Measurements from ENCODE around the gene SLBP.

SLBP gene

GRCh38 chr4:1655081-1655480 lies 57.0 kb downstream of the SLBP start:
- no peak for DNase-seq (ENCODE audit: low read depth, low spot score)

DNA sequence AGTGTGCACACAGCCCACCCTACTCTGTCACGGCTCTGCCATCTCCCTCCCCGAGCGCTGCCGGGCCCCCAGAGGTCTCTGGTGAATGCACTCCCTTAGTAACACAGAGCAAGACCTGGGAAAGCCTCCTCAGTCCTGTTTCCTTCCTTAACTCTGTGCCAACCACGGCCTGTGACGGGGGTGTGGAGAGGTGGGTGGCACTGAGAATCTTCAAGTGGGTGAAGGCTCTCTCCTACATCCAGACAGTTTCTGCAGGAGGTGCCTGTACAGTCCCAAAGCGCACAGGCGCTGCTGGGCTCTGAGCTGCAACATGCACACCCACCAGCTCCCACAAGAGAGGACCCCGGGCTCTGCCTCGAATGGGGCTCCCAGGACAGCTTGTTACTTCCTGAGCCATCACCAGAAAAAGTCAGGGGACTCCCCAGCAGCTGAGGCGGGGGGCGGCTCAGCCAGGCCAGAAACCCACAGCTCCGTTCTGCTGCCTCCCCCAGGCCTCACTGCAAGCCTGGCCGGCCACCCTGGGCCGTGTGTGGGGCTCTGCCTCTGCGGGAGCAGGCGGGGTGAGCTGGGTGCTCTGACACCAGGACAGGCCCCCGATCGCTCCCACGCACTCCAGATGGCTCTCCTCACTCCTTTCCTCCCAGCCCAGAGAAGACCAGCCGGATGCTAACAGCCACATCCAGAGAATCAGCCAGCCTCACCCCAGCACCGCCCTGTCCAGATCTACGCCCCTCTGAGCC lies 57.7 kb downstream of the SLBP start:
- DNase-seq (ENCODE audit: low read depth, low spot score), result no peak

DNA sequence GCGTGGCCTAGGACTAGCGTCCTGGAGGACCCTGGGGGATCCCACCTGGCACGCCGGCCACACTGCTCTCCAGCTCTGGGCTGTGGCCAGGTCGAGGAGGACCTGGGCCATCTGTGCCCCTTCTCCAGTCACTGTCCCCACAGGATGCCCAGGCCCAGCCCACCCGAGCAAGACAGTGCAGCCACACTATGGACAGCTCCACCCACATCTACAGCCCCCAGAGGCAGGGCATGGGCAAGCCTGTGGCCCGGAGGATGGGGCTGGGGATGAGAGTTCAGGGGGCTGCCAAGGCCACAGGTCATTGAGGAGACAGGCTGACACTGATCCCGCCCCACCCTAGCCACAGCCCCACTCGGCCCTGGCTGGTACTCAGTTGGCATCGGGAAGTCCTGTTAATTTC lies 58.3 kb downstream of the SLBP start:
- no peak for DNase-seq (ENCODE audit: low read depth, low spot score)

DNA sequence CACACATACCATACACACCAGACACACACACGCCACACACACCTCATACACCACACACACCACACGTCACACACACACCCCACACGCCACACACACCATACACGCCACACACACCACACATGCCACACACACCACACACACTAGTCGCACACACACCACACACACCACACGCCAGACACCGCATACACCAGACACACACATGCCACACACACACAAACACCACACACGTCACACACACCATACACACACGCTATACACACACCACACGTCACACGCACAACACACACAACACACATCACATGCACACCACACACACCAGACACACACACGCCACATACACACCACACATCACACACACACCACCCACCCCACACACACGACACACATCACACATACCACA lies 60.0 kb downstream of the SLBP start:
- no peak for DNase-seq (ENCODE audit: low read depth, low spot score)

- no peak for DNase-seq (ENCODE audit: low read depth, low spot score)
Measured at GRCh38 chr4:1651609-1652008, 60.5 kb downstream of the SLBP start.

GRCh38 chr4:1648962-1649361 lies 63.2 kb downstream of the SLBP start:
- DNase-seq (ENCODE audit: low read depth, low spot score), result no peak

DNA sequence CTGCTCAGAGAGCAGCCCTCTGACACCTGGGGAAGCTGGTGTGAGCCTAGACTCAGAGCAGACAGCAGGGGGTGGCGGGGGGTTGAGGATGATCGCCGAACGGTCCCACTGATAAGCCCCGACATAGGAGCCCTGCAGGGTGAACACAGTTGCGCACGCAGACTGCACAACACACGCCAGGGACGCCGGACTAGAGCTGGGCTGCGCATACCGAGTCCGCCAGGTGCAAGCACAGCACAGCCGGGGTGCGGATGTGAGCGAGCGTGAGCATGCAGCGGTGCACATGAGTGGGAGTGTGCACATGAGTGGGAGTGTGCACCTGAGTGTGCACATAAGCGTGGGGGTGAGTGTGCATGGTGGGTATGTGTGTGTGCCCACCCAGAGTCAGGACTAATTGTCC lies 64.7 kb downstream of the SLBP start:
- no peak for DNase-seq (ENCODE audit: low read depth, low spot score)

DNA sequence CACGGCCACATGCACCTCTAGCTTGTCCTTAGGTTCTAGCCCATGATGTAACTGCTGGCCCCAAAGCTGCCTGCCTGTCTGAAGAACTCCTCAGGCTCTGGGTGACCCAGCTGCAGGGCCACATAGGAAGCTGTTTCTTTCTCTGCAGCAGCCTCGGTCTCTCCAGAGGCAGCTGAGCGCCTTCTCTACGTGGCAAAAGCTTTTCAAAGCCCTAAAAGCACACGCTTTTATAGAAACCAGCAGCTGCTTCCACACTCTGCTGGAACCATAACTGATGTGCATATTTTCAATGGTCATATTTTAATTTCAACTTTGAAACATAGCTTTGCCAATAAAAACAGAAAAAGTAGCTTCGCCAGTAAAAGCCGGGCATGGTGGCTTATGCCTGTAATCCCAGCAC lies 65.4 kb downstream of the SLBP start:
- DNase-seq (ENCODE audit: low read depth, low spot score), result no peak

GRCh38 chr4:1644891-1645657 lies 67.0 kb downstream of the SLBP start:
- DNase-seq (ENCODE audit: low read depth, low spot score), result no peak

DNA sequence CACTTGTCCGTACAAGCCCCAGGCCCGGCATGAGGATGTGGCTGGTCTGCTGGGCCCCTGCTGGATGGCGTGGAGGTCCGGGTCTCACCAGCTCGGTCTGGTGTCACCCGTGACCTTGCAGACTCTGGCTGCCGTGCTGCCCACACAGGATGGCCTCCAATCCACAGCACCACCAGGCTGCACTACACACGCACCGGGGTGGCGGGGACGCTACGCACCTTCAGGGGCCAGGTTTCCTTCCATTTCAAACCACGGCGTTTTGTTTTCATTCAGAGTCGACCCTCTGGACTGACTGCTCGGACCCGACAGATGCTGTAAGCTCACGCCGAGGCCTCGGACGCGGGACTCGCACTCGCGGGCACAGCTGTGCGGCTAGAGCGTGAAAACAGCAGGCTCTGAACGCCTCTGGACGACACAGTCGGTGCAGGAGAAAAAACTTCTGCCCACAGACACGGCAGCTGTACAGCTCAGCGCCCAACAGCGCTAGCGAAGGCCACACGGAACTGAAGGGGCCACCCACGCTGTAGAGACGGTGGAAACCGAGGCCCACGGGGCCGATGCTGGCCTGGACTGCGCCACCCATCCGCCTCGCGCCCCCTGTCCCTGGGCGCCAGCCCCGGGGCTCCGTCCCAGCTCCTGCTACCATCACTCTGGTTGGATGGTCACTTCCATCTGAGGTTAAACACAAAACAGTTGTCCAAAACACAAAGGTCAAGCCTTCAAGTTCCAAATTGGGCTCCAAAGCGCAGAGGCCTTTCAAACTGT lies 68.0 kb downstream of the SLBP start:
- DNase-seq (ENCODE audit: low read depth, low spot score), result no peak
